ENCODE results near the gene MINDY4.

The MINDY4 gene

GRCh38 chr7:30906515-30907240 is 135.5 kb downstream of the MINDY4 start:
- DNase-seq (ENCODE audit: low spot score in 2 of 2): no peak
- H3K36me3 Mint-ChIP-seq: no peaks in the 10 kb centered on the region
- ATAC-seq (ENCODE audit: low read depth): no peak
- H3K27ac Mint-ChIP-seq: no peak overlapping the region
- no peak overlapping the region for H3K4me3 Mint-ChIP-seq
- no peaks in the 10 kb centered on the region for H3K9me3 Mint-ChIP-seq
- peaks cover 4% of the 10 kb centered on the region for H3K4me1 Mint-ChIP-seq
- H3K27me3 Mint-ChIP-seq: peaks cover 7% of the 10 kb centered on the region

- Mint-ChIP-seq H3K4me3 (no peak overlapping the region), H3K36me3 (no peaks in the 10 kb centered on the region), H3K9me3 (no peaks in the 10 kb centered on the region), H3K27me3 (peaks cover 10% of the 10 kb centered on the region), H3K27ac (no peak overlapping the region), H3K4me1 (peaks cover 4% of the 10 kb centered on the region)
- ATAC-seq (ENCODE audit: low read depth) (no peak), DNase-seq (ENCODE audit: low spot score in 2 of 2) (no peak)
These were observed 136.5 kb downstream of the MINDY4 start for GRCh38 chr7:30907527-30908267.

- no peak for DNase-seq (ENCODE audit: low spot score in 2 of 2)
- no peak for ATAC-seq (ENCODE audit: low read depth)
- Mint-ChIP-seq H3K4me3 (no peak overlapping the region), H3K27me3 (peaks cover 11% of the 10 kb centered on the region), H3K4me1 (peaks cover 4% of the 10 kb centered on the region), H3K9me3 (no peaks in the 10 kb centered on the region), H3K27ac (no peak overlapping the region), H3K36me3 (no peaks in the 10 kb centered on the region)
These were observed 137.5 kb downstream of the MINDY4 start for GRCh38 chr7:30908681-30909080.

GRCh38 chr7:30909431-30909830 is 138.2 kb downstream of the MINDY4 start:
- ATAC-seq (ENCODE audit: low read depth) (no peak), DNase-seq (ENCODE audit: low spot score in 2 of 2) (no peak)
- peaks cover 4% of the 10 kb centered on the region for H3K4me1 Mint-ChIP-seq
- H3K27me3 Mint-ChIP-seq: peaks cover 11% of the 10 kb centered on the region
- no peaks in the 10 kb centered on the region for H3K9me3 Mint-ChIP-seq
- H3K4me3 Mint-ChIP-seq: no peak overlapping the region
- no peaks in the 10 kb centered on the region for H3K36me3 Mint-ChIP-seq
- H3K27ac Mint-ChIP-seq: no peak overlapping the region

- DNase-seq (ENCODE audit: low spot score in 2 of 2) (no peak), ATAC-seq (ENCODE audit: low read depth) (no peak)
- H3K27ac Mint-ChIP-seq: no peak overlapping the region
- peaks cover 4% of the 10 kb centered on the region for H3K4me1 Mint-ChIP-seq
- H3K36me3 Mint-ChIP-seq: no peaks in the 10 kb centered on the region
- peaks cover 9% of the 10 kb centered on the region for H3K27me3 Mint-ChIP-seq
- H3K4me3 Mint-ChIP-seq: no peak overlapping the region
- no peaks in the 10 kb centered on the region for H3K9me3 Mint-ChIP-seq
These were observed 139.3 kb downstream of the MINDY4 start for GRCh38 chr7:30910411-30911073.

- Mint-ChIP-seq H3K9me3 (no peaks in the 10 kb centered on the region), H3K27me3 (peaks cover 9% of the 10 kb centered on the region), H3K36me3 (no peaks in the 10 kb centered on the region), H3K4me3 (no peak overlapping the region), H3K4me1 (peaks cover 4% of the 10 kb centered on the region), H3K27ac (no peak overlapping the region)
- DNase-seq (ENCODE audit: low spot score in 2 of 2) (no peak), ATAC-seq (ENCODE audit: low read depth) (no peak)
These were observed 139.9 kb downstream of the MINDY4 start for GRCh38 chr7:30911133-30911532.

GRCh38 chr7:30911561-30911969 is 140.3 kb downstream of the MINDY4 start, which contains the start of gene AQP1:
AQP1 (plus strand) TSS chr7:30911853; CDS start chr7:30911910, 57 bp downstream.
- Mint-ChIP-seq H3K4me1 (peaks cover 4% of the 10 kb centered on the region), H3K27me3 (peaks cover 9% of the 10 kb centered on the region), H3K9me3 (no peaks in the 10 kb centered on the region), H3K27ac (no peak within 1 kb of the TSS), H3K4me3 (no peak within 1 kb of the TSS), H3K36me3 (no peaks in the 10 kb centered on the region)
- no peak for DNase-seq (ENCODE audit: low spot score in 2 of 2)
- ATAC-seq (ENCODE audit: low read depth): no peak

GRCh38 chr7:30912021-30912730 is 141.0 kb downstream of the MINDY4 start:
- Mint-ChIP-seq H3K4me3 (no peak overlapping the region), H3K36me3 (no peaks in the 10 kb centered on the region), H3K4me1 (peaks cover 4% of the 10 kb centered on the region), H3K27me3 (peaks cover 9% of the 10 kb centered on the region), H3K9me3 (no peaks in the 10 kb centered on the region), H3K27ac (no peak overlapping the region)
- DNase-seq (ENCODE audit: low spot score in 2 of 2) (no peak), ATAC-seq (ENCODE audit: low read depth) (no peak)

GRCh38 chr7:30912731-30912985 is 141.4 kb downstream of the MINDY4 start:
- Mint-ChIP-seq H3K4me1 (peaks cover 4% of the 10 kb centered on the region), H3K36me3 (no peaks in the 10 kb centered on the region), H3K9me3 (no peaks in the 10 kb centered on the region), H3K27ac (no peak overlapping the region), H3K27me3 (peaks cover 9% of the 10 kb centered on the region), H3K4me3 (no peak overlapping the region)
- no peak for ATAC-seq (ENCODE audit: low read depth)
- DNase-seq (ENCODE audit: low spot score in 2 of 2): no peak

- no peak for DNase-seq (ENCODE audit: low spot score in 2 of 2)
- Mint-ChIP-seq H3K36me3 (no peaks in the 10 kb centered on the region), H3K27me3 (peaks cover 9% of the 10 kb centered on the region), H3K4me3 (no peak overlapping the region), H3K9me3 (no peaks in the 10 kb centered on the region), H3K27ac (no peak overlapping the region), H3K4me1 (peaks cover 4% of the 10 kb centered on the region)
- no peak for ATAC-seq (ENCODE audit: low read depth)
These were observed 142.0 kb downstream of the MINDY4 start for GRCh38 chr7:30912986-30913811.

GRCh38 chr7:30913821-30914515 is 142.8 kb downstream of the MINDY4 start:
- DNase-seq (ENCODE audit: low spot score in 2 of 2): no peak
- H3K27ac Mint-ChIP-seq: no peak overlapping the region
- H3K27me3 Mint-ChIP-seq: peaks cover 9% of the 10 kb centered on the region
- ATAC-seq (ENCODE audit: low read depth): no peak
- peaks cover 4% of the 10 kb centered on the region for H3K4me1 Mint-ChIP-seq
- H3K36me3 Mint-ChIP-seq: no peaks in the 10 kb centered on the region
- no peak overlapping the region for H3K4me3 Mint-ChIP-seq
- no peaks in the 10 kb centered on the region for H3K9me3 Mint-ChIP-seq

- Mint-ChIP-seq H3K4me3 (no peak overlapping the region), H3K36me3 (no peaks in the 10 kb centered on the region), H3K27ac (no peak overlapping the region), H3K4me1 (peaks cover 4% of the 10 kb centered on the region), H3K27me3 (peaks cover 7% of the 10 kb centered on the region), H3K9me3 (no peaks in the 10 kb centered on the region)
- DNase-seq (ENCODE audit: low spot score in 2 of 2) (no peak), ATAC-seq (ENCODE audit: low read depth) (no peak)
These were observed 143.4 kb downstream of the MINDY4 start for GRCh38 chr7:30914596-30914995.

GRCh38 chr7:30915005-30915601 is 143.9 kb downstream of the MINDY4 start:
- Mint-ChIP-seq H3K27me3 (peaks cover 7% of the 10 kb centered on the region), H3K4me3 (no peak overlapping the region), H3K9me3 (no peaks in the 10 kb centered on the region), H3K4me1 (peaks cover 4% of the 10 kb centered on the region), H3K36me3 (no peaks in the 10 kb centered on the region), H3K27ac (no peak overlapping the region)
- DNase-seq (ENCODE audit: low spot score in 2 of 2) (no peak), ATAC-seq (ENCODE audit: low read depth) (no peak)
